HG02840 (cell line): Measurements from ENCODE around the gene PIK3IP1.

Source experiments
- ATAC-seq: cut with Tn5 transposase; IDR thresholded peaks from one replicate; pipeline ENCODE4 v1.9.1; 2021; ENCODE audit warnings: mild to moderate bottlenecking, moderate library complexity, moderate number of reproducible peaks; ENCODE audit not compliant: unreplicated experiment, low FRiP score

Gene PIK3IP1

DNA sequence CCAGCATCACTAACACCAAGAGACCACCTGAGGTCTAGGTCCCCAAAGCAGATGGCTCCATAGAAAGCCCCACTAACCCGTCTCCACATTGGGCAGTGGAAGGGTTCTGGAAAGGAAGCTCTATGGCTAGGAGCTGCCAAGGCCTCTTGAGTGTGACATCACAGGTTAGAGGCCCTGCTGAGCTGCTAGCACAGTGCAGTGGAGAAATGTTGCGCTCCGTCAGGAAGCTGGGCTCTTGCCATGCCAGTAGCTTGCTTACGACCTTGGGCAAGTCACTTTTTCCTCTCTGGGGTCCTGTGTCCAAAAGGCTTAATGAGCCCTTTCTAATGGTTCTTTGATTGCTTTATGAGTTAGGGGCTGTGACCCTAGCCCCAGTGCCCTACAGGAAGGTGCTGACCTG lies 10.6 kb downstream of the PIK3IP1 start:
- ATAC-seq = no peak

DNA sequence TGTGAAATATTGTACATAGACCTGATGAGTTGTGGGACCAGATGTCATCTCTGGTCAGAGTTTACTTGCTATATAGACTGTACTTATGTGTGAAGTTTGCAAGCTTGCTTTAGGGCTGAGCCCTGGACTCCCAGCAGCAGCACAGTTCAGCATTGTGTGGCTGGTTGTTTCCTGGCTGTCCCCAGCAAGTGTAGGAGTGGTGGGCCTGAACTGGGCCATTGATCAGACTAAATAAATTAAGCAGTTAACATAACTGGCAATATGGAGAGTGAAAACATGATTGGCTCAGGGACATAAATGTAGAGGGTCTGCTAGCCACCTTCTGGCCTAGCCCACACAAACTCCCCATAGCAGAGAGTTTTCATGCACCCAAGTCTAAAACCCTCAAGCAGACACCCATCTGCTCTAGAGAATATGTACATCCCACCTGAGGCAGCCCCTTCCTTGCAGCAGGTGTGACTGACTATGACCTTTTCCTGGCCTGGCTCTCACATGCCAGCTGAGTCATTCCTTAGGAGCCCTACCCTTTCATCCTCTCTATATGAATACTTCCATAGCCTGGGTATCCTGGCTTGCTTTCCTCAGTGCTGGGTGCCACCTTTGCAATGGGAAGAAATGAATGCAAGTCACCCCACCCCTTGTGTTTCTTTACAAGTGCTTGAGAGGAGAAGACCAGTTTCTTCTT lies 12.3 kb downstream of the PIK3IP1 start:
- no peak for ATAC-seq

DNA sequence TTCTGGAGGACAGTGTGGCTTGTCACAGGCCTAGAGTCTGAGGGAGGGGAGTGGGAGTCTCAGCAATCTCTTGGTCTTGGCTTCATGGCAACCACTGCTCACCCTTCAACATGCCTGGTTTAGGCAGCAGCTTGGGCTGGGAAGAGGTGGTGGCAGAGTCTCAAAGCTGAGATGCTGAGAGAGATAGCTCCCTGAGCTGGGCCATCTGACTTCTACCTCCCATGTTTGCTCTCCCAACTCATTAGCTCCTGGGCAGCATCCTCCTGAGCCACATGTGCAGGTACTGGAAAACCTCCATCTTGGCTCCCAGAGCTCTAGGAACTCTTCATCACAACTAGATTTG lies 13.0 kb downstream of the PIK3IP1 start:
- no peak for ATAC-seq

DNA sequence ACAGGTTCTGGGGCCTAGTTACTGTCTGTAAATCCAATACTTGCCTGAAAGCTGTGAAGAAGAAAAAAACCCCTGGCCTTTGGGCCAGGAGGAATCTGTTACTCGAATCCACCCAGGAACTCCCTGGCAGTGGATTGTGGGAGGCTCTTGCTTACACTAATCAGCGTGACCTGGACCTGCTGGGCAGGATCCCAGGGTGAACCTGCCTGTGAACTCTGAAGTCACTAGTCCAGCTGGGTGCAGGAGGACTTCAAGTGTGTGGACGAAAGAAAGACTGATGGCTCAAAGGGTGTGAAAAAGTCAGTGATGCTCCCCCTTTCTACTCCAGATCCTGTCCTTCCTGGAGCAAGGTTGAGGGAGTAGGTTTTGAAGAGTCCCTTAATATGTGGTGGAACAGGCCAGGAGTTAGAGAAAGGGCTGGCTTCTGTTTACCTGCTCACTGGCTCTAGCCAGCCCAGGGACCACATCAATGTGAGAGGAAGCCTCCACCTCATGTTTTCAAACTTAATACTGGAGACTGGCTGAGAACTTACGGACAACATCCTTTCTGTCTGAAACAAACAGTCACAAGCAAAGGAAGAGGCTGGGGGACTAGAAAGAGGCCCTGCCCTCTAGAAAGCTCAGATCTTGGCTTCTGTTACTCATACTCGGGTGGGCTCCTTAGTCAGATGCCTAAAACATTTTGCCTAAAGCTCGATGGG lies 13.5 kb downstream of the PIK3IP1 start:
- no peak for ATAC-seq

DNA sequence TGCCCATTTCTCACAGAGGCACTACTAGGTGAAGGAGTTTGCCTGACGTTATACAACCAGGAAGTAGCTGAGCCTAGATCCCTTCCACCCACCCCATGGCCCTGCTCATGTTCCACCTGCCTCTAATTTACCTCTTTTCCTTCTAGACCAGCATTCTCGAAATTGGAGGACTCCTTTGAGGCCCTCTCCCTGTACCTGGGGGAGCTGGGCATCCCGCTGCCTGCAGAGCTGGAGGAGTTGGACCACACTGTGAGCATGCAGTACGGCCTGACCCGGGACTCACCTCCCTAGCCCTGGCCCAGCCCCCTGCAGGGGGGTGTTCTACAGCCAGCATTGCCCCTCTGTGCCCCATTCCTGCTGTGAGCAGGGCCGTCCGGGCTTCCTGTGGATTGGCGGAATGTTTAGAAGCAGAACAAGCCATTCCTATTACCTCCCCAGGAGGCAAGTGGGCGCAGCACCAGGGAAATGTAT lies 14.1 kb downstream of the PIK3IP1 start:
- ATAC-seq = no peak

DNA sequence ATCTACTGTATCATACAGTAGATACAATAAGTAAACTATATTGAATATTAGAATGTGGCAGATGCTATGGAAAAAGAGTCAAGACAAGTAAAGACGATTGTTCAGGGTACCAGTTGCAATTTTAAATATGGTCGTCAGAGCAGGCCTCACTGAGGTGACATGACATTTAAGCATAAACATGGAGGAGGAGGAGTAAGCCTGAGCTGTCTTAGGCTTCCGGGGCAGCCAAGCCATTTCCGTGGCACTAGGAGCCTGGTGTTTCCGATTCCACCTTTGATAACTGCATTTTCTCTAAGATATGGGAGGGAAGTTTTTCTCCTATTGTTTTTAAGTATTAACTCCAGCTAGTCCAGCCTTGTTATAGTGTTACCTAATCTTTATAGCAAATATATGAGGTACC lies 14.5 kb downstream of the PIK3IP1 start:
- ATAC-seq = no peak

DNA sequence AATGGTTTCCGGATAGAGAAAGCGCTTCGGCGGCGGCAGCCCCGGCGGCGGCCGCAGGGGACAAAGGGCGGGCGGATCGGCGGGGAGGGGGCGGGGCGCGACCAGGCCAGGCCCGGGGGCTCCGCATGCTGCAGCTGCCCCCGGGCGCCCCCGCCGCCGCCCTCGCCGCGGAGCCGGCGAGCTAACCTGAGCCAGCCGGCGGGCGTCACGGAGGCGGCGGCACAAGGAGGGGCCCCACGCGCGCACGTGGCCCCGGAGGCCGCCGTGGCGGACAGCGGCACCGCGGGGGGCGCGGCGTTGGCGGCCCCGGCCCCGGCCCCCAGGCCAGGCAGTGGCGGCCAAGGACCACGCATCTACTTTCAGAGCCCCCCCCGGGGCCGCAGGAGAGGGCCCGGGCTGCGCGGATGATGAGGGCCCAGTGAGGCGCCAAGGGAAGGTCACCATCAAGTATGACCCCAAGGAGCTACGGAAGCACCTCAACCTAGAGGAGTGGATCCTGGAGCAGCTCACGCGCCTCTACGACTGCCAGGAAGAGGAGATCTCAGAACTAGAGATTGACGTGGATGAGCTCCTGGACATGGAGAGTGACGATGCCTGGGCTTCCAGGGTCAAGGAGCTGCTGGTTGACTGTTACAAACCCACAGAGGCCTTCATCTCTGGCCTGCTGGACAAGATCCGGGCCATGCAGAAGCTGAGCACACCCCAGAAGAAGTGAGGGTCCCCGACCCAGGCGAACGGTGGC lies 15.7 kb downstream of the PIK3IP1 start:
- no peak for ATAC-seq

DNA sequence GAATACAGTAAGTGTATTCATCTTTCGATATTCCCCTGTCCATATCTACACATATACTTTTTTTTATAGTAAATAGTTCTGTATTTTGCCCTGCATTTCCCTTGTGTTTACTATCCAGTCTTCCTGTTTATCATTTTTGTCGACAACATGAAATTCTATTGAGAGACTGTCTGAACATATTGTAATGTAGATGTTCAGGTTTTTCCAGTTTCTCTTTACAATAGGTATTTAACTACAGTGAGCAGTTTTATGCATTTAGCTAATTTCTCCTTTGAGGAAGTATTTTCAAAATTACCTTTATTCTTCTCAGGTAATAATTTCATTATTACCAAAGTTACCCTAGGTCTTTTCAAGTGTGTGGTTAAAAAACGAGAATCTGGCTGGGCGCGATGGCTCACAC lies 16.7 kb downstream of the PIK3IP1 start:
- ATAC-seq = no peak

DNA sequence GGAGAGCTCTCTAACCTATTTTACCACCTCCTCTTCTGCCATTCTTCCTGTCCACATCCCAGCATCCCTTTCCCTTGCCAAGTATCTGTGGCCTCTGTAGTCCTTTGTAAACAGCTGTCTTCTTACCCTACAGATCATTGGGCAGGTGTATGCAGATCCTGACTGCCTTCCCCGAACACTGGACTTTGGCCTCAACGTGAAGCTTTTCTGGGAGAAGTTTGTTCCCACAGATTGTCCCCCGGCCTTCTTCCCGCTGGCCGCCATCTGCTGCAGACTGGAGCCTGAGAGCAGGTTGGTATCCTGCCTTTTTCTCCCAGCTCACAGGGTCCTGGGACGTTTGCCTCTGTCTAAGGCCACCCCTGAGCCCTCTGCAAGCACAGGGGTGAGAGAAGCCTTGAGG lies 17.3 kb downstream of the PIK3IP1 start:
- ATAC-seq = no peak

DNA sequence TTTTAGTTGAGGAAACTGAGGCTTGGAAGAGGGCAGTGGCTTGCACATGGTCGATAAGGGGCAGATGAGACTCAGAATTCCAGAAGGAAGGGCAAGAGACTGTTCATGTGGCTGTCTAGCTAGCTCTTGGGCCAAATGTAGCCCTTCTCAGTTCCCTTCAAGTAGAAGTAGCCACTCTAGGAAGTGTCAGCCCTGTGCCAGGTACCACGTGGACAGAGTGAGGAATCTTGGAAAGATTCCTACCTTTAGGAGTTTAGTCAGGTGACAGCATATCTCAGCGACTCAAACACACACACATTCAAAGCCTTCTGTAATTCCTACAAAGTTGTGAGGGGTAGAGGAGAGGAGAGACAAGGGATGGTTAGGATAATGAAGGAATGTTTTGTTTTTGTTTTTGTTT lies 18.3 kb downstream of the PIK3IP1 start:
- ATAC-seq = no peak

DNA sequence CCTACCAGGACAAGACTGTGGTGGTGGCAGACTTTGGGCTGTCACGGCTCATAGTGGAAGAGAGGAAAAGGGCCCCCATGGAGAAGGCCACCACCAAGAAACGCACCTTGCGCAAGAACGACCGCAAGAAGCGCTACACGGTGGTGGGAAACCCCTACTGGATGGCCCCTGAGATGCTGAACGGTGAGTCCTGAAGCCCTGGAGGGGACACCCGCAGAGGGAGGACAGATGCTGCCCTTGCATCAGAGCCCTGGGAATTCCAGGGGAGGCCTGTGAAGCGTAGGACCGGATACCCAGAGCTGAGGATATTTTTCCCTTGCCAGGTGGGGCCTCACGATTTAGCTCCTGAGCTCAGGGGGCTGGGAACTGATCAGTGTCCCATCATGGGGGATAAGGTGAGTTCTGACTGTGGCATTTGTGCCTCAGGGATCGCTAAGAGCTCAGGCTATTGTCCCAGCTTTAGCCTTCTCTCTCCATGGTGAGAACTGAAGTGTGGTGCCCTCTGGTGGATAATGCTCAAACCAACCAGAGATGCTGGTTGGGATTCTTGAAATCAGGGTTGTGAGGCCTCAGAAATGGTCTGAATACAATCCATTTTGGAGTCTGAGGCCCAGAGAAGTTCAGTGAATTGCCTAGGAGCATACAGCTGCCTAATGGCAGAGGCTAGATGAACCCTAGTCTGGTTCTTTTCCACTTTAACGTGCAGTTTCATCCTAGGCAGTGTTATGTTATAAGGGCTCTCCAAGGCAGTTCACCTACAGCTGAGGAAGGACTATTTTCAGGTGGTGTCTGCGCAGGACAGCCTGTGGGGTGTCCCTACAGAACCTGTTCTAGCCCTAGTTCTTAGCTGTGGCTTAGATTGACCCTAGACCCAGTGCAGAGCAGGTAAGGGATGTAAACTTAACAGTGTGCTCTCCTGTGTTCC lies 19.5 kb downstream of the PIK3IP1 start:
- no peak for ATAC-seq

DNA sequence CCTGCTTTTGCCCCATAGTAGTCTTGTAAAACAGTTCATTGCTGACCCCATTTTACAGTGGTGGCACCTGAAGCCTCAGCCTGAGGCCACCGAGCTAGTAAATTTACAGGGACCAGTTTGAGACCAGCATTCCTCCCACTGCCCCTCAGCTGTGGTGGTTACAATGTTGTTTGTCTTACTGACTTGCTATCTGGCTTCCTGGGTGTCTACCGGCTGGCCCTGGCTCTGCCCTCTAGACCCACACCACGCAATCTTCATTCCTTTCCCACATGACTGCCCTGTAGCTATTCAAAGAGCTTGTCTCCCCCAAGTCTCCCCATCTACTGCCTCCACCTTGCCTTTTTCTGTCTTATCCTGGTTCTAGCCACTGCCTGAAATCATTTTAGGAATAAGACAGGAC lies 20.8 kb downstream of the PIK3IP1 start:
- no peak for ATAC-seq

DNA sequence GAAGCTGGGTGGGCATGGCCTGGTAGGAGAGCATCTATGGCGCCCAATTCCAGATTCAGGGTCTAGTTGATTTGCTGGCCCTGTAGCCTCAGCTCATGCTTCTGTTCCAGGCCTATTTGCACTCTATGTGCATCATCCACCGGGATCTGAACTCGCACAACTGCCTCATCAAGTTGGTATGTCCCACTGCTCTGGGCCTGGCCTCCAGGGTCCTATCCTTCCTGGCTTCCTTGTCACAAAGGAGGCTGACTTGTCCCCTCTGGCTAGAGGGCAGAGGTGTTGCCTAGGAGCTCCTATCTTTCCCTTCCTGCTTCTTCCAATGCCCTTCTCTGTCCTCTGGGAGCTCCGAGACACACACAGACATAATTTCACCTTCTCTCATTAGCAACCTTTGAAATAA lies 21.3 kb downstream of the PIK3IP1 start:
- no peak for ATAC-seq

DNA sequence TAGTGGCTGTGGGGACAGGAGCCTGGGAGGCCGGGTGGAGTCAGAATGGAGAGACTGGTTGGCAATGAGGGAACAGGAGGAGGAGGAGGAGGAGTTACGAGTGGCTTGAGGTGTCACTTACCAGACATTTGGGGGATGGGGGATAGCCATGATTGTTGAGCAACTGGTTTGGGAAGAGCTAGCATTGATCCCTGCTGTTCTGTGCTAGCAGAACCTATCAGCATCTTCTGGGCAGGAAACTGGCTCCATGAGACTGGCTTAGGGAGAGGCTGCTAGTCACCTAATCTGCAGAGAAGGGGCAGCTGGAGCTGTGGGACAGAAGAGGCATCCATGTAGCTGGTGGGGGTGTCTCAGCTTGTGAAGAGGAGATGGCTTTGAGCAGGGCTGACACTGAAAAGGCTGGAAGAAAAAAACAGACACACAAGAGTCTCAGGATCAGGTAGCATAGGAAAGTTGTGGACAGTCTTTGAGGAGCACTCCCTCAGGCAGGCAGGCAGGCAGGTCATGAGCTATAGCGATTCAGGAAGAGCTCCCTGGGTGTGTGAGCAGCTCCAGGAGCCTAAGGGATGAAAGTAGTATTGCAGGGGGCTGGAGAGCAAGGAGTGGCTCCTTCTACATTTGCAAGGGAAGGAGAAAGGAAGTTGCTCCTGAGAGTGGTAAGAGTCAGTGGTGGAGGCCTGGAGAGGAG lies 22.3 kb downstream of the PIK3IP1 start:
- ATAC-seq = no peak

DNA sequence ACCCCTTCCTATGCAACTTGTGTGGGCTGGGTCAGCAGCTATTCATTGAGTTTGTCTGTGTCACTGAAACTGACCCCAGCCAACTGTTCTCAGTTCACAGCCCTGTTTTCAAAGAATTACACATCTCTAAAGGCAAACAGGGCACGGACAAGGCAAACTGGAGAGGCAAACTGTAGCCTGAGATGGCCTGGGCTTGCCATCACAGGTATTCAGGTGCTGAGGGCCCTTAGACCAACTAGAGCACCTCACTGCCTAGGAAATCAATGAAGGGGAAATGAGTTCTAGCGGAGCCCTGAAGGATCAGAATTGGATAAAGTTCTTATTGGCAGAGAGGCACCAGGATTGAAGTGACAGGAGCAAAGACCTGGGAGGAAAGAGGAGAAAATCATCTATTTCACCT lies 24.0 kb downstream of the PIK3IP1 start:
- no peak for ATAC-seq

DNA sequence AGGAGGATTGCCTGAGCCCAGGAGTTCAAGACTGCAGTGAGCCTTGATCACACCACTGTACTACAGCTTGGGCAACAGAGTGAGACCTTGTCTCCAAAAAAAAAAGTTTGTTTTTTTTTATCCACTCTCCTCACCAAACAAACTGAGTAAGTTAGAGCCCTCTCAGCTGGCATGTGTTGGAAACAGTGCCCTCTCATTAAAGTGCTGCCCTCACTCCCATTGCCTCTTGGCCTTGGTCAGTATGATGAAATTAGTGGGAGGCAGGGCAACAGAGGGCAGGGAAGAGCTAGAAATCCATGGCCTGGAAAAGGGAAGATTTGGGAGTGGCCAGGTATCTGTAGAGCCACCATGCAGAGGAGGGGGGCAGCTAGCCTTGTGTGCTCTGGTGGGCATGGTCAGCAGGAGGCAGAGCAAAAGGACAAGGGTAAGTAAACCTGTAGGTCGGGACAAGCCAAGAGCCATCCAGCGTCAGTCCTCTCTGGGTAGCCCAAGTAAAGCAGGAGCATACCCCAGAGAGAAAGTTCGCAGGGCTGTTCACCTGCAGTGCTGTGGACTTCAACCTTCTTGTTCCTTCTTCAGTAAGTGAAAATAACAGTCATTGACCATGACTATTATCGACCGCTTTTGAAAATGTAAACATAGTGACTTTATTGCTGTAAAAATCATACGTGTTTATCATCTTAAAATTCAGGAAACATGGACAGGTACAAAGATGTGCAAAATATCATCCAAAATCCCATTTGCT lies 28.2 kb downstream of the PIK3IP1 start:
- ATAC-seq = no peak

DNA sequence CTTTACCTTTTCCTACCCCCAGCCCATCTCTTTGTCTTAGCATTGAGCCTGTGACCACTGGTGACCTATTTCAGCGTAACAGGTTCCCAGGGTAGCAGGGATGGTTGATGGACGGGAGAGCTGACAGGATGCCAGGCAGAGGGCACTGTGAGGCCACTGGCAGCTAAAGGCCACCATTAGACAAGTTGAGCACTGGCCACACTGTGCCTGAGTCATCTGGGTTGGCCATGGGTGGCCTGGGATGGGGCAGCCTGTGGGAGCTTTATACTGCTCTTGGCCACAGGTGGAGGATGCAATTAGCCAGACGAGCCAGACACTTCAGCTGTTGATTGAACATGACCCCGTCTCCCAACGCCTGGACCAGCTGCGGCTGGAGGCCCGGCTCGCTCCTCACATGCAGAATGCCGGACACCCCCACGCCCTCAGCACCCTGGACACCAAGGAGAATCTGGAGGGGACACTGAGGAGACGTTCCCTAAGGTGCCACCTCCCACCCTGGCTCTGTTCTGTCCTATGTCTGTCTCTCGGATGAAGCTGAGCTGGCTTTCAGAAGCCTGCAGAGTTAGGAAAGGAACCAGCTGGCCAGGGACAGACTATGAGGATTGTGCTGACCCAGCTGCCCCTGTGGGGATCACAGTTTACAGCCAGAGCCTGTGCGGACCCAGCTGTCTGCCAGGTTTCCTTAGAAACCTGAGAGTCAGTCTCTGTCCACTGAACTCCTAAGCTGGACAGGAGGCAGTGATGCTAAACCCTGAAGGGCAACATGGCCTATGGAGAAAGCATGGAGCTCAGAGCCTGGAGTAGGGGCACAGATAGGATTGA lies 29.8 kb downstream of the PIK3IP1 start:
- ATAC-seq = no peak

DNA sequence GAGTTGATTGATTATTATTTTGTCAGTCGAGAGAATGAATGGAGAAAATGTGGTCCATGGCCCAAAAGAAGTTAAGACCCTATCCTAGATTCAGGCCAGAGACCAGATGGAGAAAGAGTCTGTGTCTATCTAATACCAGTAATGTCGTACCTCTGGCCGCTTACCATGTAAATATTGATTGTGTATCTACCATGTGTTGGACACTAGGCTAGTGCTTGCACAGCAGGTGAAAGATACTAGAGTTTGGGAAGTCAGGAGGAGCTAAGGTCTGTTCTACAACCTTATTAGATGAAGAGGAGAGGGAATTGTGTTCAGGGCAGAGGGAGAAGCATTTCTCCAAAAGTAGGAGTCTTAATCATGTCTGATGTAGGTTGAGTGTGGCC lies 31.8 kb downstream of the PIK3IP1 start:
- ATAC-seq = no peak
